SK-N-SH (cell line): Measurements from ENCODE around the gene MAP3K13. TPM values are rescaled to one million over a fixed set of nuclear protein-coding genes. Genes with fewer than 3 reads are reported as not detected.

Source experiments
- CTCF ChIA-PET: fragments of 300-600, 350-600 bp; formaldehyde crosslinking; extraction: SDS; loops from one replicate; lab custom pipeline; 2021; lab: Yijun Ruan, JAX
- POLR2A ChIA-PET: fragments of 350-600 bp; sonication (Branson Sonifier 250); formaldehyde crosslinking; extraction: SDS; loops from one replicate; lab custom pipeline; 2020; ENCODE audit warnings: antibody characterized with exemption, inconsistent platforms; lab: Yijun Ruan, JAX
- DNase-seq: peaks from one replicate; pipeline ENCODE4 v3.0.0; 2012
- H2AFZ ChIP-seq: fragments of 200-600 bp; sonication (generic); 2 replicates; pipeline ENCODE4 v1.8.1; 2016; ENCODE audit warnings: antibody characterized with exemption, mild to moderate bottlenecking, low read depth
- H3F3A ChIP-seq: fragments of 200-600 bp; sonication (generic); replicated peaks from 2 replicates; pipeline ENCODE3; 2016; ENCODE audit warnings: antibody characterized with exemption, mild to moderate bottlenecking; ENCODE audit not compliant: insufficient read depth
- H3K27ac ChIP-seq, 2 experiments: fragments of 200-500 bp in 1 of 2; fragments of 200-600 bp in 1 of 2; sonication (Bioruptor generic) in 1 of 2; sonication (generic), shearing (Covaris generic) in 1 of 2; 2 replicates each; pipeline versions ENCODE4 v1.5.1 to v1.6.1; 2014 to 2016; ENCODE audit warnings: low read depth in 2 of 2, inconsistent platforms in 1 of 2, low read length in 1 of 2, mild to moderate bottlenecking in 1 of 2, mixed read lengths in 1 of 2
- H3K27me3 ChIP-seq: fragments of 200-600 bp; sonication (generic), shearing (Covaris generic); 2 replicates; pipeline ENCODE4 v1.6.1; 2016; ENCODE audit warnings: mixed run types; ENCODE audit not compliant: insufficient read depth
- H3K36me3 ChIP-seq, 2 experiments: fragments of 200-500 bp in 1 of 2; fragments of 200-600 bp in 1 of 2; sonication (Bioruptor generic) in 1 of 2; sonication (generic) in 1 of 2; replicated peaks in 1 of 2; 2 replicates each; pipeline versions ENCODE3 to v1.5.1; 2014 to 2016; ENCODE audit warnings: low read length in 1 of 2, mild to moderate bottlenecking in 1 of 2; ENCODE audit not compliant: insufficient read depth in 2 of 2, control insufficient read depth in 1 of 2
- H3K4me1 ChIP-seq, 2 experiments: fragments of 200-500 bp in 1 of 2; fragments of 200-600 bp in 1 of 2; sonication (Bioruptor generic) in 1 of 2; sonication (generic), shearing (Covaris generic) in 1 of 2; 2 replicates each; pipeline versions ENCODE4 v1.5.1 to v1.6.1; 2014 to 2016; ENCODE audit warnings: low read depth in 1 of 2, low read length in 1 of 2, mixed run types in 1 of 2; ENCODE audit not compliant: insufficient read depth in 2 of 2, control insufficient read depth in 1 of 2
- H3K4me2 ChIP-seq: fragments of 200-600 bp; sonication (generic), shearing (Covaris generic); 2 replicates; pipeline ENCODE4 v1.6.1; 2017; ENCODE audit warnings: mixed run types
- H3K4me3 ChIP-seq, 2 experiments: fragments of 200-500 bp in 1 of 2; fragments of 200-600 bp in 1 of 2; sonication (Bioruptor generic) in 1 of 2; sonication (generic), shearing (Covaris generic) in 1 of 2; 2 replicates each; pipeline versions ENCODE4 v1.5.1 to v1.8.1; 2014 to 2016; ENCODE audit warnings: low read depth in 2 of 2, inconsistent platforms in 1 of 2, low read length in 1 of 2, mild to moderate bottlenecking in 1 of 2, mixed read lengths in 1 of 2, moderate library complexity in 1 of 2
- H3K79me2 ChIP-seq: fragments of 200-600 bp; sonication (generic); 2 replicates; pipeline ENCODE4 v1.8.1; 2017; ENCODE audit warnings: mild to moderate bottlenecking; ENCODE audit not compliant: insufficient read depth
- H3K9ac ChIP-seq: fragments of 200-600 bp; sonication (generic); 2 replicates; pipeline ENCODE4 v1.6.1; 2017; ENCODE audit warnings: mixed run types
- H3K9me2 ChIP-seq: fragments of 200-600 bp; sonication (generic); 2 replicates; pipeline ENCODE4 v1.6.1; 2017; ENCODE audit warnings: mixed run types
- H3K9me3 ChIP-seq: fragments of 200-600 bp; sonication (generic); 2 replicates; pipeline ENCODE4 v1.6.1; 2017; ENCODE audit warnings: mixed run types, mild to moderate bottlenecking, moderate library complexity
- H4K20me1 ChIP-seq: fragments of 200-600 bp; sonication (generic); 2 replicates; pipeline ENCODE4 v1.6.1; 2017; ENCODE audit warnings: mild to moderate bottlenecking, mixed run types; ENCODE audit not compliant: insufficient read depth
- CHD2 ChIP-seq: fragments of 150-350 bp; IDR thresholded peaks from 2 replicates; pipeline ENCODE4 v1.6.1; 2018; ENCODE audit warnings: low read length; ENCODE audit not compliant: partially characterized antibody
- EP300 ChIP-seq, 2 experiments: IDR thresholded peaks; 2 replicates each; pipeline versions ENCODE4 v1.4.0 to v1.6.1; 2012; ENCODE audit warnings: borderline replicate concordance in 1 of 2, low read depth in 1 of 2, low read length in 1 of 2
- EZH2phosphoT487 ChIP-seq: fragments of 200-600 bp; sonication (generic); IDR thresholded peaks from 2 replicates; pipeline ENCODE4 v1.6.1; 2017; ENCODE audit warnings: low read depth, mixed run types, mild to moderate bottlenecking, antibody characterized with exemption, moderate library complexity, borderline replicate concordance
- MEF2A ChIP-seq: IDR thresholded peaks from 2 replicates; pipeline ENCODE4 v1.4.0; 2012; ENCODE audit warnings: low read depth, borderline replicate concordance
- RAD21 ChIP-seq: IDR thresholded peaks from 2 replicates; pipeline ENCODE4 v1.6.1; 2012; ENCODE audit warnings: mild to moderate bottlenecking, low read length
- RCOR1 ChIP-seq: fragments of 150-350 bp; IDR thresholded peaks from 2 replicates; pipeline ENCODE4 v1.6.1; 2017; ENCODE audit warnings: antibody characterized with exemption, low read length
- RFX5 ChIP-seq: IDR thresholded peaks from 2 replicates; pipeline ENCODE4 v1.6.1; 2012; ENCODE audit warnings: mild to moderate bottlenecking, improper control_type of control experiment, low read length
- SIN3A ChIP-seq: IDR thresholded peaks from 2 replicates; pipeline ENCODE4 v1.6.1; 2012; ENCODE audit warnings: low read depth, mild to moderate bottlenecking, low read length, moderate library complexity, borderline replicate concordance
- TCF12 ChIP-seq: IDR thresholded peaks from 2 replicates; pipeline ENCODE4 v1.4.0; 2012
- YY1 ChIP-seq: IDR thresholded peaks from 2 replicates; pipeline ENCODE4 v1.4.0; 2012; ENCODE audit warnings: low read depth, mild to moderate bottlenecking
- WGBS: methylation state at CpG from one replicate; pipeline ENCODE4 v1.1.6; 2017; ENCODE audit warnings: low lambda C conversion rate; 5-methylcytosine and 5-hydroxymethylcytosine counted together
- polyA plus RNA-seq, 3 experiments: library from polyadenylated mRNA; depleted of rRNA; stranded (reverse); fragments of >200 nt; gene quantifications; 2 replicates each; pipeline ENCODE4 v1.2.3, GENCODE V29; 2012
- TF ChIP-seq, protein P1 (sequence below): IDR thresholded peaks from 2 replicates; pipeline ENCODE4 v1.4.0; 2012; ENCODE audit warnings: low read depth
- TF ChIP-seq, protein P2 (sequence below): fragments of 150-350 bp; IDR thresholded peaks from 2 replicates; pipeline ENCODE4 v1.6.1; 2017; ENCODE audit warnings: antibody characterized with exemption, low read length, low read depth, borderline replicate concordance
- TF ChIP-seq, protein P3 (sequence below): IDR thresholded peaks from 2 replicates; pipeline ENCODE4; 2012

MAP3K13 gene
- polyA plus RNA-seq, 1 of the 3 experiments (the other 2 are of a cell fraction), result 9.1 TPM

DNA sequence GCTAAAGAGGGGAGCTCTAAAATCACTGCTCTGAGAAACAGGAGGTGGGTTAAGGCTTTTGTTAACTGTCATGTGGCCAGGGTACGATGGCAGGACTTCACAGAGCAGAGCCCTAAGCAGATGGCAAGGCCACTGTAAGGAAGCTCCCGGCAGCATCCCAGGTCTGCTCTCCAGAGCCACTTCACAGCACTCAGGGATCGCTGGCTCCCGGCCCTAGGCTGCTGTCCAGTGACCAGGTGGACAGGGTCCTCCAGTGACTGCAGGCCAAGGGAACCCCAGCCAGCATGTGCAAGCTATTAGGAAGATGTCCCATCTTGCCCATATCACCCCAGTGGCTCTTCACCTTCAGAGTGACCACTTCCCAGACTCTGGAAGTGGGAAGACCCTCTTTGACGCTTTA, 125.5 kb downstream of the MAP3K13 start:
- H3K27ac ChIP-seq, result no peak overlapping the region
- DNase-seq, result no peak
- CTCF ChIA-PET, result interaction anchor here (1.0 to 1.5 kb wide), 2 partner anchors 12 to 70 kb away, joined by 4 to 5 read pairs; no protein-coding TSS in a partner anchor
- no peaks in the 10 kb centered on the region for H3K9me3 ChIP-seq
- no peaks in the 10 kb centered on the region for H3F3A ChIP-seq
- 97% methylated on average over 3 of the region's 5 CpGs for WGBS
- H3K4me2 ChIP-seq, result no peak overlapping the region
- no peaks in the 10 kb centered on the region for H4K20me1 ChIP-seq
- H3K9me2 ChIP-seq, result no peaks in the 10 kb centered on the region
- H3K79me2 ChIP-seq, result no peaks in the 10 kb centered on the region
- H3K27me3 ChIP-seq, result no peaks in the 10 kb centered on the region
- no peaks in the 10 kb centered on the region for H3K4me1 ChIP-seq
- TF ChIP-seq YY1 (no peak), CHD2 (no peak), RCOR1 (no peak), RFX5 (no peak), RAD21 (no peak), SIN3A (no peak), MEF2A (no peak), EZH2phosphoT487 (no peak), TCF12 (no peak), EP300 (IDR thresholded peaks at IDR 0.05; ENCODE audit: borderline replicate concordance in 1 of 2, low read depth in 1 of 2, low read length in 1 of 2) (no peak)
- TF ChIP-seq, protein P1, sequence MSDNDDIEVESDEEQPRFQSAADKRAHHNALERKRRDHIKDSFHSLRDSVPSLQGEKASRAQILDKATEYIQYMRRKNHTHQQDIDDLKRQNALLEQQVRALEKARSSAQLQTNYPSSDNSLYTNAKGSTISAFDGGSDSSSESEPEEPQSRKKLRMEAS, result no peak
- TF ChIP-seq, protein P2, sequence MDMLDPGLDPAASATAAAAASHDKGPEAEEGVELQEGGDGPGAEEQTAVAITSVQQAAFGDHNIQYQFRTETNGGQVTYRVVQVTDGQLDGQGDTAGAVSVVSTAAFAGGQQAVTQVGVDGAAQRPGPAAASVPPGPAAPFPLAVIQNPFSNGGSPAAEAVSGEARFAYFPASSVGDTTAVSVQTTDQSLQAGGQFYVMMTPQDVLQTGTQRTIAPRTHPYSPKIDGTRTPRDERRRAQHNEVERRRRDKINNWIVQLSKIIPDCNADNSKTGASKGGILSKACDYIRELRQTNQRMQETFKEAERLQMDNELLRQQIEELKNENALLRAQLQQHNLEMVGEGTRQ, result no peak
- TF ChIP-seq, protein P3, sequence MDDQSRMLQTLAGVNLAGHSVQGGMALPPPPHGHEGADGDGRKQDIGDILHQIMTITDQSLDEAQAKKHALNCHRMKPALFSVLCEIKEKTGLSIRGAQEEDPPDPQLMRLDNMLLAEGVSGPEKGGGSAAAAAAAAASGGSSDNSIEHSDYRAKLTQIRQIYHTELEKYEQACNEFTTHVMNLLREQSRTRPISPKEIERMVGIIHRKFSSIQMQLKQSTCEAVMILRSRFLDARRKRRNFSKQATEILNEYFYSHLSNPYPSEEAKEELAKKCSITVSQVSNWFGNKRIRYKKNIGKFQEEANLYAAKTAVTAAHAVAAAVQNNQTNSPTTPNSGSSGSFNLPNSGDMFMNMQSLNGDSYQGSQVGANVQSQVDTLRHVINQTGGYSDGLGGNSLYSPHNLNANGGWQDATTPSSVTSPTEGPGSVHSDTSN, result no peak
- TF ChIP-seq, all 33 proteins: peak for 0
- Histone ChIP-seq H2AFZ (no peak overlapping the region), H3K36me3 (peaks cover 10 to 13% of the 10 kb centered on the region in 2 experiments), H3K9ac (no peak overlapping the region), H3K4me3 (no peak overlapping the region)
- POLR2A ChIA-PET, result no interaction called here

DNA sequence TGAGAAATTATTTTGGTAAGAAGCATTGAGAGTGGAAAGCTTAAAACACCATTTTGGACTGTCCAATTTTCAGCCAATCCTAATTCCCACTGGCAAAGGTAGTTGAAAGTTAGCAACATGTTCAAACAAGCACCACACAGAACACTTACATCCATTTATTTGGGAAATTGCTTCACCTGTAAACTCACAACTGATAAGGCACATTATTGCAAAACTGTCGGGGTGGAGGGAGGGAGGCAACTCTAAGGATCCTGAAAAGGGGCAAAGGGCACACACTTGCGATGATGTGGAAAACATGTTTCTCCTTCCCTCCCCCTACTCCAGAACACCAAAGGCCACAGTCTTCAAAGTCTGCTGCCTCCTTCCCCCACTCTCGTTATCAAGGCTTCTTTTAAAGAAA, 126.5 kb downstream of the MAP3K13 start:
- Histone ChIP-seq H3K9me2 (no peaks in the 10 kb centered on the region), H4K20me1 (no peaks in the 10 kb centered on the region), H3K79me2 (no peaks in the 10 kb centered on the region), H3K4me3 (no peak overlapping the region), H3K27ac (no peak overlapping the region), H2AFZ (no peak overlapping the region), H3F3A (no peaks in the 10 kb centered on the region), H3K4me2 (no peak overlapping the region), H3K4me1 (no peaks in the 10 kb centered on the region), H3K27me3 (no peaks in the 10 kb centered on the region), H3K9me3 (no peaks in the 10 kb centered on the region), H3K36me3 (peaks cover 15 to 19% of the 10 kb centered on the region in 2 experiments), H3K9ac (no peak overlapping the region)
- 85% methylated on average over 3 of the region's 3 CpGs for WGBS
- no peak for DNase-seq
- ChIA-PET POLR2A (no interaction called here), CTCF (interaction anchor here (1.5 kb wide), 1 partner anchor 13 kb away, joined by 5 read pairs; no protein-coding TSS in a partner anchor)
- no peak for TF ChIP-seq TCF12
- TF ChIP-seq, protein P3, result no peak
